NCI-H128 (cell line): ENCODE data around the gene FRYL.

Source experiments
- DNase-seq: peaks from one replicate; lab custom pipeline; 2025; ENCODE audit not compliant: unreplicated experiment; lab: John Stamatoyannopoulos, UW

Gene FRYL

DNA sequence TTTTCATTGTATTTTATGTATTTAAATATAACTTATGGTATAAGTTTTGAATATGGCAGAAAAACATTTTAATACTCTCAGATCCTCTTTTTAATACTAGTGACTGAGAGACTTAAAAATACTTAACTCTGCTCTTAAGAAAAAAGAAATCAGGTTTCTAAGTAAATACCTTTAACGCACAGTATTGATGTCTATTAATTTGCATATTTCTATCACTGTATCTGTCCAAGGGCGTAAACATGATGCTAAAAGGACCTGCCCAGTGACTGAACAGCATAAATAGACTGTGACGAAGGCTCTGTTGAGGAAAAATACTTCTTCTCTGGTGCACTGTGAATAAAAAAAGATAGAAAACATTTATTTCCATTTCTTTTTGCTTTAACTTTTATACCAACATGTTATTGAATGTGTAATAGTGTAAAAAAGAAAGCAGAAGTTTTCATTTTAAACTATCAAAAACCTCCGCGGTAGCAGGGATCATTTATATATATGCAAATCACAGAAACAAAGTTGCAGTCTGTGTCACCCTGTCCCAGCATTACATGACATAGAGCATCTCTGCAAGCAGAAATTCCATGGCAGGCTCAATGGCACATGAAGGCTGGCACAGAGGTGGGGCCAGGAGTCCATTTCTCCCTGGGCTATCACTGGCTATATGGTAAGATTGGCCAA, 214.6 kb downstream of the FRYL start:
- DNase-seq = no peak

DNA sequence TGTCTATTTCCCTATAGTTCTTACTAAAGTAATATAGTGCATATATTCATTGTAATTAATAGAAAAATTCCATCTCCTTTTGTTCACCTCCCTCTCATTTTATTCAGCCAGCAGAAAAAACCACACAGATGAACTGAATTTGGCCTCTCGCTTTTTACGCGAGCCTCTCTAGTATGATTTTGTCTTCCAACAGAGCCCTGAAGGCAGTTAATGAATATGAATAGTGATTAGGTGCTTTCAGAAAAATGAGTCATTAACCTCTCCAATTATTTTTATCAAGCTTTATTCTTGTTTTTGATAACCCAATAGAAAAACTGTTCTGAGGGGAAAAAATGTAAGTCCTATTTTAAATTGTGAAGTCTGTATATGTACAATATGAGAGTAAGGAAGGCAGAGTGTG, 215.9 kb downstream of the FRYL start:
- no peak for DNase-seq

DNA sequence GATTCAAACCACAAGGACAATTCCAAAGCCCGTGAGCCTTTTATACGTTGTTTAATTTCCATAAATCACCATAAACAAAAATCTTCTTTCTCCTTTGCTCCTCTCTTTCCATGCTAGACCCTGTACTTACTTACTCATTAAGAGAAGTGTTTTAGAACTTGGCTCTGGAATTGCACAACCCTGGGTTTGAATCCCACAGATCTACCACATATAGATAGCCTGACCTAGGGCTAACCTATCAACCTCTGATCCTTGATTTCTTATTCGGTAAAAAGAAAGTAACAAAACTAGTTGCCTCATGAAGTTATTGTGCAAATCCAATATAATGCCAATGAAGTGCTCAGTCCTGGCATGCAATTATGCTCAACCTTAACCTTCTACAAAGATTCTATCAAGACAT, 221.3 kb downstream of the FRYL start:
- DNase-seq = no peak

DNA sequence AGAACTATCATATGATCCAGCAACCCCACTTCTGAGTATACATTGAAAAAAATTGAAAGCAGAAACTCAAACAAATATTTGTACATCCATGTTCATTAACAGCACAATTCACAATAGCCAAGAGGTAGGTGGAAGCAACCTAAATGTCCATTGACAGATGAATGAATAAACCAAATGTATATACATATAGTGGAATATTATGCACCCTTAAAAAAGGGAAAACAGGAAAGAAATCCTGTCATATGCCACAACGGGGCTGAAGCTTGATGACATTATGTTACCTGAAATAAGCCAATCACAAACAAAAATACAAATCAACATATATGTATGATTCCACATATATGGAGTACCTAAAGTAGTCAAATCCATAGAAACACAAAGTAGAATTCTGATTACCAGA, 222.1 kb downstream of the FRYL start:
- no peak for DNase-seq

- DNase-seq = no peak
Measured at GRCh38 chr4:48557478-48557877, 222.6 kb downstream of the FRYL start.

DNA sequence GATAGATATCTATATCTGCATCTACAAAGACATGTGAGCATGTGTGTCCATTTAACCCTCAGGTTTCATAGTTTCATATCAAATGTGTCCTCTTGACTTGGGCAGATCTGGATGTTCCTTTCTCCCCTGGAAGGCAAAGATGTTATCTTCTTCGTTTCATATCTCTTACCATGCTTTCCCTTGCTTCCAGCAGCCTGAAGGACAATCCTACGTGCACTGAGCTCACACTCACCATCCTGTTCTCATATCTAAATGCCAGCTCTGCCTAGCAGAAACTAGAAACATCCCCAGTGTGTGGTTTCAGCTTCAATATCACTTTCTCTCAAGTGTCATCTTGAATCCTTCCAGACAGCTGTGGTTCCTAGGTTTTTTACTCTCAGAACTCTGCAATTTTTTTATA, 223.8 kb downstream of the FRYL start:
- no peak for DNase-seq

GRCh38 chr4:48554606-48555005, 225.5 kb downstream of the FRYL start:
- DNase-seq = no peak

DNA sequence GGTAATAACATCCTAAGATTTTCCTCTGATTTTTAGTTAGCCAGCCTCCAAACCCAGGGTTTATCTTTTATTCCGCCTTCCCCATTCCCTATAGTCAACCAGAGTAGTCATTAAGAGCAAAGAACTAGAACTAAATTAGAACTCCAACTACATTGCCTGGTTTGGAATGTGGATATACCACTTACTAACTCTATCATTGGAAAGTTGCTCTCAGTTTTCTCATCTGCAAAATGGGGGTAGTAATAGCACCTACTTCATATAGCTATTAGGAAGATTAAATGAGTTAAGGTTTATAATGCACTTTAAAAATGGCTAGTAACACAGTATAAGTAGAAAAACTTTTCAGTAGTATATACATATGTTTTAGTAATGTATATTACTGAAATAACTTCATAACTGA, 226.4 kb downstream of the FRYL start:
- no peak for DNase-seq

GRCh38 chr4:48546336-48546735, 233.7 kb downstream of the FRYL start:
- no peak for DNase-seq

DNA sequence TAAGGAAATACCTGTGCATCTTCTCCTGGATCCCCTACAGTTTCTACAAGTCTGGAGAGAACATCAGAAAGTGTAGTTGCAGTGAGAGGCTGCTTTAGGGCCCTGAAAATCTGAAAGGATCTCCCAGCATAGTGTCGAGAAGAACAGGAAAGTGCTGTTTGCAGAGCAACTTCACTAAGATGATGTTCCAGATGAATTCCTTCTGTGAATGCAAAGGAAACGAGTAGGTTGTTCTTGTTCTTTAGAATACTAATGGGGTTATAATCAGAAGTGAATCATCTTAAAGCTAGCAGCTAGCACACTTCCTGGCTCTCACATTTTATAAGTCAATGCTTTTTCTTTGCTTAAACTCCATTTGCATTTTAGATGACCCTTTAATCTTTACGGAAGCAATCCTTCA, 236.3 kb downstream of the FRYL start:
- no peak for DNase-seq

DNA sequence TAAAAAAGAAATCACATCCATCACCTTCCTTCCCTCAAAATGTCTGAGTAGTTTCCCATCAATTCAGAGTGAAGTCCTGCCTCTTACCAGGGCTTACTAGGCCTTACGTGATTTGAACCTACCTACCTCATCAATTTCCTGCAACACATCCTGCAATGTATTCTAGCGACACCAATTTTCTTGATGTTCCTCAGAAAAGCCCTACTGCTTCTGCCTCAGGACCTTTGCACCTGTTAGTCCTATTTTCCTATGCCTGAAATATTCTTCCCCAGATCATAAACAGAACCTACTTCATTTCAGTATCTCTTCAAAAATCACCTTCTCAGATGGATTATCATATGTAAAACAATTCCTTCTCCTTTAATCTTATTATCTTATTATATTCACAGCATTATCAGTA, 237.2 kb downstream of the FRYL start:
- no peak for DNase-seq

DNA sequence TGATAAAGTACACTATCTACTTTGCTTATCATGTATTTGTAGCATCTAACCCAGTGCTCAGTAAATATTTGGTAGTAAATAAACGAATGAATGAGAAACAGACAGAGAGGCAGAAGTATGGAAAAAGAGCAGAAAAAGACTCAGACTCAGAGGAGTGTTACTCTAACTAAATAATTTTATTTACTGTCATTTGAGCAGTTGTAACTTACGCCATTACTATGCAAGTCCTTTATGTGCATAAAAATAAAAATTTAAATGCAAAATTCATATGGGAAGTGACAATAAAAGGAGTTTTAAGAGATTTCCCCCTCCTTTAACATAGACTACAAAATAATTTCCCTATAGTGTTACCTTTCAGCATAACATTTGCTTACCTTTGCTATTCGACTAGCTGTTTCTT, 240.5 kb downstream of the FRYL start:
- no peak for DNase-seq

GRCh38 chr4:48538358-48538757, 241.7 kb downstream of the FRYL start:
- DNase-seq = no peak

- DNase-seq = no peak
Measured at GRCh38 chr4:48526406-48526805, 253.7 kb downstream of the FRYL start.

DNA sequence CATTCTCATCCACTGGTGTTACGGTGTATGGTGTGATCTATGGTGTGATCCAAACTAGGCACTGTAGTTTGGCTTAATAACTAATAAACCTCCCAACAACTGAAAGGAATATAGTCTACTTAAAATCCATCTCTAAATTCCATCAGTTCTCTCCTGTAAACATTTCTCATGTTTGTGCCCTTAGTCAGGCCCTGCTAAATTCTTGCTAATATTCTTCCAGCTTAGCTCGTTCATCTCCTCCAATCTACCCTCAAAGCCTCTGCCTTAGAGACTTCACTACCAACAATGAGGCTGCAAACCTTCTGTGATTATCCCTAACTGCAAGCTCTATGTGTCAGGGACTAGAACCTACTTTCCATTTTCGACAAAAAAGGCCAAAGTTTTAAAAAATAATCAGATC, 261.9 kb downstream of the FRYL start:
- DNase-seq = no peak

DNA sequence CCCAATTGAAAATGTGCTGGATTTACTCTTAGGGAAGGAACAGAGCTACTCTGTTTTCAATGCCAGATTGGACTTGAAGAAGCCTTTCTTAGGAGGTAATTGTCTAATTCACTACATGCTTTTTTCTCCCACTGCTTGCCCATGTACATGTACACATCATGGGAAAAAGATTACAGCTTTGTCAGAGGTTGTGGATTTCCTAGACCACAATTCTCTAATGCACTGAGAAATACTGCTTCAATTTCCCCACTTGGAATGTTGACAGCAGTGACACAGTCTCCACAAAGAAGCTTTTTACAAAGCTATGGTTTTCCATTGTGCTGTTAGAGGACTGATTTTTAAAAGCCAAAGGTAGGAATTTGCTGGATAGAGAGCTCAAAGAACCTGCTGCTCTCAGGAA, 270.5 kb downstream of the FRYL start:
- no peak for DNase-seq

DNA sequence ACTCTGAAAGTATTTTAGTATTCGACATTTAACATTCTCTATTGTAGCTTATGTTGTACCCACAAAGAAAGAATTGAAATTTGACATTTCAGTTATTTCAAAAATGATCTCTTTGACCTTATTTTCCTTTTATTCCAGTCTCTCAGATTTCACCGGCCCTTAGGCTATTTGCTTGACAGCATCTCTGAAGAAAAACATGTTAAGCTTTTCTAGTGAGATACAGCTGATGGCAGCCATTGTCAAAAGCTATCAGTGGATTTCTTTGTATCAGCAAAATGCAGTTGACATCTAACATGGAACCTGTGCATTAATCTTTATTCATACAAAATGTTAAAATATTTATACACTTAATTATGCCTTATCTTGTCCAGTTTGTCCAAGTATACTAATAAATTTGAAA, 273.4 kb downstream of the FRYL start:
- DNase-seq = no peak

- DNase-seq = no peak
Measured at GRCh38 chr4:48504352-48504751, 275.7 kb downstream of the FRYL start.

DNA sequence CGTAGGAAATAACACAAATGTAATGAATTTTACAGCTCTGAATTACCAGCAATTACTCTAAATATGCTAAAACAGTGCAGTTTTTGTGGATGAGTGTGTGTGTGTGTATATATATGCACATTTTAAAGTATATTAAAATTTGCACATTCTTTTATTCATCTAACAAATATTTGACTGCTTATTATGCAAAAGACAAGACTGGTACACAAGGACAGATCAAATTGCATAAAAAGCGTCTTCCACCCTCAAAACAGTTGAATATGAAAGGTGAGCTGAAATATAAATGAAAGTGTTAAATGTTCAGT, 276.1 kb downstream of the FRYL start:
- no peak for DNase-seq

DNA sequence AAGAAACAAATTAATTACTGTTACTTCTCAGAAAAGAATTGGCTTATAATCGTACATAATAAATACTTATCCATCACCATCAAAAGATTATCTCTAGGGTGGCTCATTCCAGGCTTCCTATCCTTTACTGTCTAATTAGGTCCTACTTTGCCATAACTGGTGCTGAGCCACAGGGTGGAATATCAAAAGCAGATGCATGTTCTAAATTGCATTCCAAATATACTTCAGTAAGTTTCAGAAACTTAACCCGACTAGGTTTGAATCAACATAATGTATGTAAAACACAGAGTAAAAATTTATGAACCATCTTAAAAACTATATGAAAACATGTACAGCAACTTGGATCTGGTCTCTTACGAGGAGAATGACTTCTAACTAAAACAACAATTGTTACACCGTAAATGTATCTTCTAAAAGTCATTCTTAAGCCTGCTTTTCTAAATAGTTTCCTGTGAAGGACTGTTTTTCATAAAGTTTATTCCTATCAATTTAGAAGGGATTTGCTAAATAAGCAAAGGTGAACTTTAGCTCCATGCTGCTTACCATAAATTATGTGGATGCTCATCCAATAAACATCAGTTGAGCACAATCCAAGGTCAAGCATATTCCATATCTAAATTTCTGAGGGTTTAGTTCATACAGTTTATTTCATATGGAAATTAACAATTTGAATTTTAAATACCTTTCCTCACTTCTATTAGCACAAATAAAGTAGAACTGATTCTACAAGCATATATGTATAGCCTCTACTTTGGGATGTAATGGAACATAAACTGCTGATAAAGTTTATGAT, 276.6 kb downstream of the FRYL start:
- DNase-seq = no peak

GRCh38 chr4:48499551-48500066, 280.5 kb downstream of the FRYL start:
- DNase-seq = no peak

GRCh38 chr4:48498895-48499294, 281.2 kb downstream of the FRYL start:
- DNase-seq = no peak

GRCh38 chr4:48495941-48496340, 284.1 kb downstream of the FRYL start:
- DNase-seq = no peak
